ENCODE data around the gene LRMDA.

GRCh38 chr10:76085002-76085816 lies 653.8 kb downstream of the LRMDA start:
- TF ChIP-seq CTCF (IDR thresholded peaks at IDR 0.05) (no peak), POLR2A (IDR thresholded peaks at IDR 0.05) (no peak)
